OCI-LY7 (cell line): ENCODE results near the gene ADCY5. TPM values are rescaled to one million over a fixed set of nuclear protein-coding genes. Genes with fewer than 3 reads are reported as not detected.

Experiments
- BruUV-seq: library from RNA; stranded (reverse); fragments of 400-500 nt; replicated peaks from 2 replicates; lab custom pipeline; 2021; lab: Mats Ljungman, UMichigan
- CTCF ChIA-PET: fragments of 300-600 bp; sonication (Branson Sonifier 250); formaldehyde crosslinking; loops from one replicate; lab custom pipeline; 2022; ENCODE audit warnings: antibody characterized with exemption; ENCODE audit not compliant: unreplicated experiment; lab: Charles Lee
- POLR2A ChIA-PET: fragments of 300-600 bp; sonication (Branson Sonifier 250); formaldehyde crosslinking; loops from one replicate; lab custom pipeline; 2022; ENCODE audit warnings: antibody characterized with exemption; lab: Charles Lee
- DNase-seq: peaks from one replicate; pipeline ENCODE4 v3.0.0-alpha.2; 2015; ENCODE audit warnings: low spot score
- H2AFZ ChIP-seq: fragments of 200-600 bp; sonication (generic), shearing (Covaris generic); 2 replicates; pipeline ENCODE4 v1.6.1; 2014; ENCODE audit warnings: mild to moderate bottlenecking, antibody characterized with exemption, low read length, moderate library complexity
- H3K27ac ChIP-seq: fragments of 200-600 bp; sonication (generic); 2 replicates; pipeline ENCODE4 v1.5.1; 2014; ENCODE audit warnings: mixed run types, low read depth, mild to moderate bottlenecking, moderate library complexity, low read length, inconsistent platforms; ENCODE audit not compliant: poor library complexity, severe bottlenecking
- H3K36me3 ChIP-seq: fragments of 200-600 bp; sonication (generic); 2 replicates; pipeline ENCODE4 v1.6.1; 2014; ENCODE audit warnings: mild to moderate bottlenecking, antibody characterized with exemption, low read length, moderate library complexity, mixed read lengths; ENCODE audit not compliant: insufficient read depth
- H3K4me1 ChIP-seq: fragments of 200-600 bp; sonication (generic); 2 replicates; pipeline ENCODE4 v1.5.1; 2014; ENCODE audit warnings: mild to moderate bottlenecking, low read length; ENCODE audit not compliant: insufficient read depth, poor library complexity, severe bottlenecking
- H3K4me2 ChIP-seq: fragments of 200-600 bp; sonication (generic); 2 replicates; pipeline ENCODE4 v1.6.1; 2014; ENCODE audit warnings: mild to moderate bottlenecking, low read length
- H3K4me3 ChIP-seq: fragments of 200-600 bp; sonication (generic); 2 replicates; pipeline ENCODE4 v1.5.1; 2014; ENCODE audit warnings: mild to moderate bottlenecking, low read depth, low read length; ENCODE audit not compliant: poor library complexity, severe bottlenecking
- H3K79me2 ChIP-seq: fragments of 200-600 bp; sonication (generic); 2 replicates; pipeline ENCODE4 v1.6.1; 2016; ENCODE audit warnings: low read depth, mild to moderate bottlenecking, low read length, moderate library complexity, mixed read lengths; ENCODE audit not compliant: insufficient read depth
- H3K9me2 ChIP-seq: fragments of 200-600 bp; sonication (generic); 2 replicates; pipeline ENCODE4 v1.6.1; 2016; ENCODE audit warnings: mild to moderate bottlenecking, low read length, mixed read lengths; ENCODE audit not compliant: insufficient read depth
- H3K9me3 ChIP-seq: fragments of 200-600 bp; sonication (generic); 2 replicates; pipeline ENCODE4 v1.6.1; 2014; ENCODE audit warnings: mild to moderate bottlenecking, mixed run types, low read length, mixed read lengths
- H4K20me1 ChIP-seq: fragments of 200-600 bp; sonication (generic); 2 replicates; pipeline ENCODE4 v1.6.1; 2014; ENCODE audit warnings: mild to moderate bottlenecking, antibody characterized with exemption, low read length, moderate library complexity, mixed read lengths; ENCODE audit not compliant: insufficient read depth
- EZH2phosphoT487 ChIP-seq: fragments of 200-600 bp; sonication (generic); IDR thresholded peaks from 2 replicates; pipeline ENCODE4 v1.6.1; 2018; ENCODE audit warnings: low read depth, borderline replicate concordance, mild to moderate bottlenecking, mixed run types, antibody characterized with exemption, low read length, moderate library complexity, mixed read lengths
- intact Hi-C: fragments of 100-400 bp; cut with micrococcal nuclease; formaldehyde crosslinking; loops from one replicate; pipeline ENCODE4 v1.10.0; 2022; ENCODE audit not compliant: unreplicated experiment
- total RNA-seq, 2 experiments: library from RNA; depleted of rRNA in 1 of 2; stranded (reverse); fragments of >200 nt in 1 of 2; shearing (Covaris generic) in 1 of 2; gene quantifications; 2 replicates each; pipeline ENCODE4 v1.2.3, GENCODE V29; 2014 to 2022
- TF ChIP-seq, protein P1 (sequence below): fragments of 200-600 bp; sonication (generic); conservative IDR thresholded peaks from 2 replicates; pipeline ENCODE4 v1.5.1; 2014; ENCODE audit warnings: mild to moderate bottlenecking, antibody characterized with exemption, low read length, moderate library complexity, mixed read lengths

Gene ADCY5
- total RNA-seq, 2 experiments from 2014 or later, result 0.03 to 0.63 TPM

GRCh38 chr3:123371859-123372685 lies 76.8 kb downstream of the ADCY5 start:
- Histone ChIP-seq H3K4me3 (no peak overlapping the region), H2AFZ (no peak overlapping the region), H3K79me2 (no peaks in the 10 kb centered on the region), H4K20me1 (no peaks in the 10 kb centered on the region), H3K27ac (no peak overlapping the region), H3K9me2 (no peaks in the 10 kb centered on the region), H3K36me3 (no peaks in the 10 kb centered on the region), H3K4me1 (no peaks in the 10 kb centered on the region), H3K9me3 (no peaks in the 10 kb centered on the region), H3K4me2 (no peak overlapping the region)
- TF ChIP-seq, protein P1, sequence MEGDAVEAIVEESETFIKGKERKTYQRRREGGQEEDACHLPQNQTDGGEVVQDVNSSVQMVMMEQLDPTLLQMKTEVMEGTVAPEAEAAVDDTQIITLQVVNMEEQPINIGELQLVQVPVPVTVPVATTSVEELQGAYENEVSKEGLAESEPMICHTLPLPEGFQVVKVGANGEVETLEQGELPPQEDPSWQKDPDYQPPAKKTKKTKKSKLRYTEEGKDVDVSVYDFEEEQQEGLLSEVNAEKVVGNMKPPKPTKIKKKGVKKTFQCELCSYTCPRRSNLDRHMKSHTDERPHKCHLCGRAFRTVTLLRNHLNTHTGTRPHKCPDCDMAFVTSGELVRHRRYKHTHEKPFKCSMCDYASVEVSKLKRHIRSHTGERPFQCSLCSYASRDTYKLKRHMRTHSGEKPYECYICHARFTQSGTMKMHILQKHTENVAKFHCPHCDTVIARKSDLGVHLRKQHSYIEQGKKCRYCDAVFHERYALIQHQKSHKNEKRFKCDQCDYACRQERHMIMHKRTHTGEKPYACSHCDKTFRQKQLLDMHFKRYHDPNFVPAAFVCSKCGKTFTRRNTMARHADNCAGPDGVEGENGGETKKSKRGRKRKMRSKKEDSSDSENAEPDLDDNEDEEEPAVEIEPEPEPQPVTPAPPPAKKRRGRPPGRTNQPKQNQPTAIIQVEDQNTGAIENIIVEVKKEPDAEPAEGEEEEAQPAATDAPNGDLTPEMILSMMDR, result no peak
- intact Hi-C loops, result no loop called here
- DNase-seq, result no peak
- no TSS peak for BruUV-seq
- CTCF ChIA-PET, result no interaction called here
- POLR2A ChIA-PET, result no interaction called here

DNA sequence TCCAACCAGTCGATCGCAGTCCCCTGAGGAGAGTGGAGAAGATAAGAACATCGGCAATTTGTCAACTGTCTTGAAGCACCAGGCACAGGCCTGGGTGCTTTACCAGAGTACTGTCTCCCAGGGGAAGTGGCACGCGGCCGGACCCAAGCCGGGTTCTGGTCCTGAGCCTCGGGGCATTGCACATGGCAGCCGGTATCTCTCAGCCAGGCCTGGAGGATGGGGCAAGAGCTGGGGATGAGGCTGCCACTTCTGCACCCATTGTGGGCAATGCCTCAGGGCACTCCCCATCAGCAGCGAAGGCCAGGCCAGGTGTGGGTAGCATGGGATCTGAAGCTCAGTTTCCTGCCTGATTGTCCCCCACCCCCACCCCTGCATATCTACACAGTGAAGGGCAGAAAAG lies 77.5 kb downstream of the ADCY5 start:
- ChIA-PET POLR2A (no interaction called here), CTCF (no interaction called here)
- H4K20me1 ChIP-seq, result no peaks in the 10 kb centered on the region
- H2AFZ ChIP-seq, result no peak overlapping the region
- no peaks in the 10 kb centered on the region for H3K9me3 ChIP-seq
- no peak overlapping the region for H3K4me2 ChIP-seq
- BruUV-seq, result no TSS peak
- no peaks in the 10 kb centered on the region for H3K36me3 ChIP-seq
- TF ChIP-seq, protein P1, result no peak
- TF ChIP-seq EZH2phosphoT487, result no peak
- H3K27ac ChIP-seq, result no peak overlapping the region
- no peaks in the 10 kb centered on the region for H3K79me2 ChIP-seq
- H3K4me3 ChIP-seq, result no peak overlapping the region
- no peak for DNase-seq
- H3K9me2 ChIP-seq, result no peaks in the 10 kb centered on the region
- no peaks in the 10 kb centered on the region for H3K4me1 ChIP-seq
- intact Hi-C loops, result no loop called here

DNA sequence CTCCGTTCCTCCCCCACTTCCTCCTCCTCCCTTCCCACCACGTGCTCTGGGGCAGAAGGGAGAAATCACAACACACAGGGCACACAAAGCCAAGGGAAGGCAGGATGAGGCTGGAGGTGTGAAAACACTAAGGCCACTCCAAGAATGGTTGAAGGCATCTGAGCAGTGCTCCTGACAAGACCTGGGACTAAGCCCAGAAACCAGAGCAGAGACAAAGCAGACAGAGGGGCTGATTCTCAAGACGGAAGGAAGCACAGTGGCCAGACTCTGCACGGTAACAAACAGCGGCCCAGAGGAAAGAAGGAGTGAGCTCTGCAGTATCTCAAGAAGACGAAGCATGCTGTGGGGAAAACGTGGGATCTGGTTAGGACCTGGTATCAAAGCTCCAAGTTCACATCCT lies 78.1 kb downstream of the ADCY5 start:
- Histone ChIP-seq H2AFZ (no peak overlapping the region), H3K79me2 (no peaks in the 10 kb centered on the region), H3K9me3 (no peaks in the 10 kb centered on the region), H3K4me1 (no peaks in the 10 kb centered on the region), H3K4me2 (no peak overlapping the region), H3K9me2 (no peaks in the 10 kb centered on the region), H3K27ac (no peak overlapping the region), H3K36me3 (no peaks in the 10 kb centered on the region), H3K4me3 (no peak overlapping the region), H4K20me1 (no peaks in the 10 kb centered on the region)
- TF ChIP-seq, protein P1, result no peak
- no peak for TF ChIP-seq EZH2phosphoT487
- DNase-seq, result no peak
- ChIA-PET POLR2A (no interaction called here), CTCF (no interaction called here)
- BruUV-seq, result no TSS peak
- intact Hi-C loops, result no loop called here
